HG03558 (cell line): Measurements from ENCODE around the gene UBE2S.
A peak's percentile ranks its signal among the peaks of the same experiment; 100 is the strongest.
"Not testable (repeated sequence)": the region's sequence is repeated elsewhere in the genome, so short reads cannot be mapped to it uniquely, and the experiment has no call there.

ENCODE experiments used
- ATAC-seq: cut with Tn5 transposase; IDR thresholded peaks from one replicate; pipeline ENCODE4 v1.9.1; 2021; ENCODE audit warnings: moderate number of reproducible peaks; ENCODE audit not compliant: unreplicated experiment; ENCODE audit errors: extremely low read depth

The UBE2S gene

DNA sequence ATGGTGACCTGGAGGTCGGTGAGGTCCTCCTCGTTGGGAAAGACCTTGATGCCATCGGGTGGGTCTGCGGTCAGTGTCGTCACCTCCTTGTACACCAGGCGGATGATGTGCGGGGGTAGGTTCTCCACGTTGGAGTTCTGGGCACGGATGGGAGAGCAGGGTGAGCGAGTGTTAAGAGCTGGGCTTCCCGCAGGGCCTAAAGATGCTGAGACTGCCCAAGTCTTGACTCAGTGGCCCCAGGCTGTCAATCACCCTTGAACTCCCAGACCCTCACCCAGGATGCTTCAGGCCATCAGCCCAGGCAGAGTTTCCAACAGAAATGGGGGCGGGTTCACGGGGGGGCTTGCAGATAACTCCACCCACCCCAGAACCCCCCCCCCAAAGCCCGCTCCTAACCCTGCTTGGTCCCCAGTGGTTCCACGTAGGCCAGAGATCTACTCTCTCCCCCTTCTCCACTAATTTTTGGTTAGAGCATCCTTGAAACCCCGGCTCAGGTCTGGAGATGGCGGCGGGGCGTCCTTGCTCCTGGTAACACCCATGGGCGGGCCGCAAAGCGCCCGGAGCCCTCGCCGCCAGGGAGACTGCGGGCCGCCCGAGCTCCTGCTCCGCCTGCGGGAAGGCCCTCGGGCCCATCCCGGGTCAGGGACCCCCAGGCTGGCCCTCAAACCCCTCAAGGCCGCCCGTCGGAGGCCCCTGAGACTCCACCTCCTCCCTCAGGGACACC lies 600 bp downstream of the UBE2S start:
- peak; percentile 9 for ATAC-seq

DNA sequence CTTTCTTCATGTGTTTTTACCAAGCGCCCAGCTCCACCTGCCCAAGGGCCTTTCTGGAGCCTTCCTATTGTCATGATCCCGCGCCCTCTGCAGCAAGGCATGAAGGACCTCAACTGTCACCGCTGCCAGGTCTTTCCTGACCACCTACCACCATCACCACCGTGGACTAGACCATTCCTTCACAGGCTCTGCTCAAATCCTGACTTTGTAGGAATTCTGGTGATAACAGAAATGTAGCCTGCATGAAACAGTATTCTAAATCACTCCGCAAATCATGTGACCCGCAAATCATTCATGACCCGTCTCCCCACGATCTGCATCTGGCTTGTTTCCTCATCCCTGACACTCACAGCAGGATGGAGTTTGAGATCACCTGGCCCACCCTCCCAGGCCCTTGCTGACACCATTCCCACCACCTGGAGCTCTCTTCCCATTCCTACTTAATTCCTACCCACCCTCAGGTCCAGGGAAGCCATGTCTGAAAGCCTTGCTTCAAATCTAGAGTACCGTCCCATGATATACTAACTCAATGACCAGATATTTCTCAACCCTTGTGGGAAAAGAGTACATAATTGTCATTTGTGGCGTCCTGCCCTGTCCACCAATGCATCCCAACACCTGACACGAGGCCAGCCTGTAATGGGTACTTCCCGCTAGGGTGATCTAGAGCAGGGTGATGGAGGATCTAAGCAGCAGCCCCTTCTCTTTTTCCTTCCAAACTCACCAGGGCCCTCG lies 1.3 kb downstream of the UBE2S start:
- no peak for ATAC-seq

DNA sequence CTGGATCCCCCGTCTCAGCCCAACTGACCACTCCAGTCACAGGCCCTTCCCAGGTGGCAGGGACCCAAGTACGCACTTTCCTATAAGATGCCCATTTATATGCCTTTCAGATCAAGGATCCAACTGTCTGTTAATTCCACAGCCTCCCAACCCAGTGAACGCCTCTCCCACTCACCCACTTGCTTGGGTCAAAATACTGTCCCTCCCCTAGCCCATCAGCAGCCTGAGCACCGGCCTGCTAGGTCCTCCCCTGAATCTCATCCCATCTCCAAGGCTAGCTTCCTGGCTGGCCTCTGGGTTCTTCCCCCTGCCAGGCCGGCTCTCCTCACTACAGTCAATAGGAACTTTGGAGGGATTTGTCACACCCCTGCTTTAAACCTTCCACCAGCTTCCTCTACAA lies 1.9 kb downstream of the UBE2S start:
- ATAC-seq, result no peak

DNA sequence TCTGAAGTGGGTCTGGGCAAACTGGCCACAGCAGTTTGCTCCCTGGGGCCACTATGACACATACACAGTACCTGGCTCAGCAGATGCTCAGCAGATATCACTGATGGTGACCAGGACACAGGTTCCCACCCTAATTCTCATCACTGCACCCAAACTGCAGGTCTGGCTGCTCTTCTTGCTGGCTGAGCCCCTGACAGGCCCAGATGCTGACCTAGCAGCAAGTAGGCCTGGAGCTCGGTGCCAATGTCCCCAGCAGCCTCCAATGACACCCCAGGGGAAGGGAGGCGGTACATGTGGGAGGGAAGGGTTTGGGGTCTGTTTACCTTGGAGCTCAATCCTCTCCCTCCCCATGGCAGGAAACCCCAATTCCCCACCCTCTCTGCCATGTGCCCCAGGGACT lies 5.1 kb downstream of the UBE2S start:
- no peak for ATAC-seq

DNA sequence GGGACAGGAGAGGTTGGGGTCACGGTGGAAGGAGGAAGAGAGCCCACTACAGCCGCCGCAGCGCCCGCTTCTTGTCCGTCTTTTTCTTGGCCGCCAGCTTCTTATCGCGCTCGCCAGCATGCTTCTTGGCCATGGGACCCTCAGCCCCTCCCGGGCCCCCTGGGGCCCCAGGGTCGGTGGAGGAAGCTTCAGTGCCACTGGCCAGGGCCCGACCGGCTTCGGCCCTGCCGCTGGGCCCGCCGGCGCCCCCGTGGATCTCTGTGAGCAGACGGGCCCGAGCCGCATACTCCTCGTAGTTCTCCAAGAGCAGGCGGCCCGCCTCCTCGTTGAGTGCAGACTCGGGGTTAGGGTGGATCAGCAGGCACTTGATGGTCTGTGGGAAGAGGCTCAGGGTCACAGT lies 6.2 kb downstream of the UBE2S start:
- ATAC-seq, result not testable (repeated sequence)

DNA sequence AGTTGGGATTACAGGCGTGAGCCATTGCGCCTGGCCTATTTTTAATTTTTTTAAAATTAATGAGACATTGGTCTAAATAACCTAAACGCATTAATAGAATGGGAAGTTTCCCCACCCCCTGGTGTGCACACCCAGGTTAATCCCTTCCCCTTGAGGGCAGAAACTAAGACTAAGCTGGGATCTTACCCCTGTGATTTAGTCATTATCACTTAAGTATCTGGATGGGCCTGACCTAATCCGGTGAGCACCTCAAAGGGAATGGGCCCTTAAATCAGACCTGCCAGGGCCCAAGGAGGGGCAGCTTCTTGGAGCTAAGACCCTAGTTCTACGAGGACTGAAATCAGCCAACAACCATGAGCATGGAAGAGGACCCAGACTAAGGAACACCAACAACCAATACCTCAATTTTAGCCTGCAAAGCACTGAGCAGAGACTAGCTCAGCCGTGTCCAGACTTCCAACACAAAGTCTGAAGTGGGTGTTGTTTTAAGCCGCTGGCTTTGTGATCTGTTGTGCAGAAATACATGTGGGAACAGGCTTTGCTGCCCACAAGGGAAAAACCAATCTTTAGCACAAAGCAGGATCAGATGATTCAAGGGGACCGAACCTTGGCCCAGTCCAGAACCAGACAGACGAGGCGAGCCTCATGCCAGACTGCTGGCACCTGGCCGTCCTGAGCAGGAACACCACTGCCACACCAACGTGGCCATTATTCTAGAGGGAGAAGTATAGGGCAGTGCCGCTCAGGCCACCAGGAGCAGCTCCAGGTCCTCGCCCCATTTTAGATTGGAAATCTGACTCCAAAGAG lies 7.1 kb downstream of the UBE2S start:
- no peak for ATAC-seq

DNA sequence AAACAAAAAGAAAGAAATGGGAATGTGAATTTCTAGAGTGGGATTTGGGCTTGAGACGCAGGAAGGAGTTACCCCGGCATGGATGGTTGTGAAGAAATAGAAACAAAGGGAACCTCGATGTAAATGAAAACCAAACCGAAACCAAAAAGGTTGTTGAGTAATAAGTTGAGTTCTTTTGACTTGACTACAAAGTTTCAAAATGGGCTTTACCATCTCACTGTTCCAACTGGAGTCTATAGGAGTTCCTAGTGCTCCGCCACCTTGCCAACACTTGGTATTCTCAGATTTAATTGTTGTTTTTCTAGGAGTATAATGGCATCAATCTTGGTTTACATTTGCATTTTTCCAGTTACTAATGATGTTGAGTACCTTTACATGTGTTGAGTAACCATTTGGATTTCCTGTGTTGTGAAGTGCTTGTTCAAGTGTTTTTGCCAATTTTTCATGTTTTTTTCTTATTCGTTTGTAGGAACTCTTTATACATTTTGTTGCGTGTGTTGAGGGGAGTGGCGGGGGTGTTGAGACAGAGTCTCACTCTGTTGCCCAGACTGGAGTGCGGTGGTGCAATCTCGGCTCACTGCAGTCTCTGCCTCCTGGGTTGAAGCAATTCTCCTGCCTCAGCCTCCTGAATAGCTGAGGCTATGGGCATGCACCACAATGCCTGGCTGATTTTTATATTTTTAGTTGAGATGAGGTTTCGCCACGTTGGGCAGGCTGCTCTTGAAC lies 9.2 kb downstream of the UBE2S start:
- no peak for ATAC-seq

DNA sequence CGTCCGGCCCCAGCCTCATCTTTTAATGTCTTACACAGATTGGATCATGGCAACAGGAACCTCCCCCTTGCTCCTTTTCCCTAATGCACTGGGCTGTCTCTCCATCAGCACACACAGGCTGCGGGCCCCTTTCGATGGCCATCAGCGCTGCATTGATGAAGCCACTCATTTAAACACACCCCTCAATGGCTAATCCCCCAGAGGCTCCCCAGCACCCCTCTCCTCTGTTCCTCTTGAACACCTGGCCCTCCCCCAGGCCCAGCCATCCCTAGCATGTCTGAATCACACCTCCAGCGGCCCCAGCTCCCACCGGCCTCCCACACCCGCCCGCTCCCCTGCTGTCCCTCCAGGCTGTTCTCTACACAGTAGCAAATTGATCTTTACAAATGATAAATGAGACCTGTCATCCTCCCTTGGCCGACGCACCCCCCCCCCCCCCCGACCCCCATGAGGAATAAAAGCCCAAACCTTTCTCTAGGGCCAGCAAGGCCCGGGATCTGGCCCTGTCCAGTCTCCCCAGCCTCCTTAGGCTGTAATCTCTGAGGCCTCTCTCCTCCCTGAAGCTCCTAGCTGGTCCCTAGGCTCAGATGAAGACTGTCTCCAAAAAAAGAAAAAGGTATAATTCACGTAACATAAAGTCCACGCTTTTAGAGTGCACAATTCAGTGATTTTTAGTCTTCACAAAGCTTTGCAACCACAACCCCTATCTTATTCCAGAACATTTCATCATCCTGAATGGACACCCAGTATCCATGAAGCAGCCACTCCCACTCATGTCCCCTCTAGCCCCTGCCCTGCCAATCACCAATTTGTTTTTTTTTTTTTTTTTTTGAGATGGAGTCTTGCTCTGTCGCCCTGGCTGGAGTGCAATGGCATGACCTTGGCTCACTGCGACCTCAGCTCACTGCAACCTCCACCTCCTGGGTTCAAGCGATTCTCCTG lies 14.5 kb downstream of the UBE2S start:
- ATAC-seq, result no peak

DNA sequence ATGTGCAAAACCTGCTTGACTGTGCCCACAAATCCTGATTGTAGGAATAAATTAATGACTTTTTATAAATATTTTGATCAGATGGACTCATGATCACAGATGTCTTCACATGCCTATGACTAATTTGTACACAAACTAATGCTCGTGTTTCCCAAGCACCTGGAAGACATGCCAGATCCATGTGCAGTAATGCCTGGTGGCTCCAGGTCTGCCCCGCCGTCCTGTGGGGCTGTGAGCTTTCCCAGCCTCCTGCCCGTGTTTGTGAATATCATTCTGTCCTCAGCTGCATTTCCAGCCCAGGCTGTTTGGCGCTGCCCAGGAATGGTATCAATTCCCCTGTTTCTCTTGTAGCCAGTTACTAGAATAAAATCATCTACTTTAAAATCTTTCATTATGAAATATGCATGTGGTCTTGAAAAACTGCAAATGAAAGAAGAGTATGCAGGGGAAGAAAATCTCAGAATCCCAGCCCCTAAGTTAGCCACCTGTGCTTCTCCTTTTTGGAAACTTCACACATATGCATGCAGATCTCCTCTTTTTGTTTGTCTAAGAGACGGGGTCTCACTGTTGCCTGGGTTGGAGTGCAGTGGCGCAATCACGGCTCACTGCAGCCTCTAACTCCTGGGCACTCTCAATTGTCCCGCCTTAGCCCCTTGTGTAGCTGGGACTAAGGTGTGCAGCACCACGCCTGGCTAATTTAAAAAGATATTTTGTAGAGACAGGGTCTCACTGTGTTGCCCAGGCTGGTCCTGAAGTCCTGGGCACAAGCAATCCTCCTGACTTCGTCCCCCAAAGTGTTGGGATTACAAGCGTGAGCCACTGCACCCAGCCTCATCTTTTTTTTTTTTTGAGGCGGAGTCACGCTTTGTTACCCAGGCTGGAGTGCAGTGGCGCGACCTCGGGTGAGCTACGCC lies 15.6 kb downstream of the UBE2S start:
- no peak for ATAC-seq

DNA sequence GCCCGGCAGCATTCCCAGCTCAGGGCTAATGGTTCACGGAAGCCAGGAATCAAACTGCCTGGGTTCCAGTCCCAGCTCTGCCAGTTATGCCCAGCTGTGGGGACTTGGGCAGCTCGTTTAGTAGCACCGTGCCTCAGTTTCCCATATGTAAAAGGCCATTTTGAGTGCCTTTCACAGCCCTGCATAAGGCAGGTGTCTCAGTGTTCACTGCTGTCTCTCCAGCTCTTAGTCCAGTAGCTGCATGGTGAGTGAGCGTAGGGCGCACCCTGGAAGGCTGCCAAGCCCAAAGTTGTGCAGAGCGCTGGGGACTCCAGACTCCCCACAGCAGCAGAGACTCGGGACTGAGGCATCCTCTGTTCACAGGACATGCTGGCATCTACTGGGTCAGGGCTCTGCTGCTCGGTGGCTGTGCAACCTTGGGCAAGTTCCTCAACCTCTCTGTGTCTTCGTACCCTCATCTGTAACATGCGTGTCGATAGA lies 16.4 kb downstream of the UBE2S start:
- ATAC-seq, result no peak

DNA sequence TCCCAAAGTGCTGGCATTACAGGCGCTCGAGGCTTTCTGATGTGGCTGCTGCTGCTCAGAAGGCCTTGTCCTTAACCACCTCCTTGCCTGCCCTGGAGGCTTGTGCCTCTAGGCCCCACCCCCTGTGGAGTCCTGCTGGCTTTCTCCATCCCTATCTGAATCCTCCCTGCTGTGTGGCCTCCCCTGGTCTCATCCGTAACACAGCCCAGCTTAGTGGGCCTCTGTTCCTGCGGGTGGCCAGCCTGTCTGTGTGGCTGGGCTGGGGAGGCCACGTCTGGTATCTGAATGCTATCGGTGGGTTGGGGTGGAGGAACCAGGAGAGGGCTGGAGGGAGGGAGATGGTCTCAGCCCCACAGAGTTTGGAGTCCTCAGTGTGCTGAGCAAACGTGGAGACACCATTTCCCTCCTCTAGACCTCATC lies 17.1 kb downstream of the UBE2S start:
- no peak for ATAC-seq

DNA sequence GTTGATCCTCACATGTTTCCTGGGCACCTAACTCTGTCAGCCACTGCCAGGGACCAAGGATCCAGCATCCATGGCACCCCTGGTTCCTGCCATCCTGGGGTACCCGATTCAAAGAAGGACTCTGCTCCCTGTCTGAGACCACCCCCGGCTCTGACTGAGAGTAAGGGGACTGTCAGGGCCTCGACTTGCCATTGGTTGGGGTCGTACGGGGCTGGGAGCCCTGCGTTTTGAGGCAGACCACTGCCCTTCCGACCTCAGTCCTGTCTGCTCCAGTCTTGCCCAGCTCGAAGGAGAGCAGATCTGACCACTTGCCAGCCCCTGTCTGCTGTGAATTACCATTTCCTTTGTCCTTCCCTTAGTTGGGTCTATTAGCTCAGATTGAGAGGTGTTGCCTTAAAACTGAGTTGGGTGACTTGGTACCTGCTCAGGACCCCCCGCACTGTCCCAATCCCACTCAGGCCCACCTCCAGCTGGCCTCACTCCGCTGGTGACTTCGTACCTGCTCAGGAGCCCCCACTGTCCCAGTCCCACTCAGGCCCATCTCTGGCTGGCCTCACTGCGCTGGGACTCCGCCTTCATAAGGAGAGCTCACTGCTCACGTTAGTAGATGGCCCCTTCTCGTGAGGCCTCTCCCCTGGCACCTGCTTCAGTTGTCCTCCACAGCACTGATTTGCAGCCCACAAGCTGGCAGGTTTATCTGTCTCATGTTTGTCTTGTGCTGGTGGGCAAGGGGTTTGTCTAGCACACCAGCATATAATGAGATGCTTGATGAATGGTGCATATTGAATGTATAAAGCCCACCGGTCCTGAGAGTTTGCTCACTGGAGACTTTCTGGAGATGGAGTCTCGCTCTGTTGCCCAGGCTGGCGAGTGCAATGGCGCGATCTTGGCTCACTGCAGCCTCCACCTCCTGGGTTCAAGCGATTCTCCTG lies 17.9 kb downstream of the UBE2S start:
- ATAC-seq, result no peak

DNA sequence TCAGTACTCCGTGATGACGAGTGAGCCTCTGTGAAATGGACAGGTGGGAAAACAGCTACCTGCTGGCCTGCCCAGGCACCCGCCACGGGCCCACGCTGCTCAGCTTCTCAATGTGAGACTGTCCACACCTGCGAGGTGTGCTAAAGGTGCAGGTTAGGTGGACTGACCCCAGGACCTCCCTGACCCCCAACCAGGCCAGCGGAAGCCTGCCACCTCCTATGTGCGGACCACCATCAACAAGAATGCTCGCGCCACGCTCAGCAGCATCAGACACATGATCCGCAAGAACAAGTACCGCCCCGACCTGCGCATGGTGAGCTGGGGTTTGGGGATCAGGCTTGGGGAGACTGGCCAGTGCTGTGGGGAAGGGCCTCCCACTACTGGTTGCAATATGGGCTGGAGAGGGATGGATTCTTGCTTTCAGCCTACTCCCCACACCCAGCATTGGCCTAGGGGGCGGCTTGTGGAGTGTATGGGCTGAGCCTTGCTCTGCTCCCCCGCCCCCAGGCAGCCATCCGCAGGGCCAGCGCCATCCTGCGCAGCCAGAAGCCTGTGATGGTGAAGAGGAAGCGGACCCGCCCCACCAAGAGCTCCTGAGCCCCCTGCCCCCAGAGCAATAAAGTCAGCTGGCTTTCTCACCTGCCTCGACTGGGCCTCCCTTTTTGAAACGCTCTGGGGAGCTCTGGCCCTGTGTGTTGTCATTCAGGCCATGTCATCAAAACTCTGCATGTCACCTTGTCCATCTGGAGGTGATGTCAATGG lies 19.7 kb downstream of the UBE2S start:
- ATAC-seq, result no peak

DNA sequence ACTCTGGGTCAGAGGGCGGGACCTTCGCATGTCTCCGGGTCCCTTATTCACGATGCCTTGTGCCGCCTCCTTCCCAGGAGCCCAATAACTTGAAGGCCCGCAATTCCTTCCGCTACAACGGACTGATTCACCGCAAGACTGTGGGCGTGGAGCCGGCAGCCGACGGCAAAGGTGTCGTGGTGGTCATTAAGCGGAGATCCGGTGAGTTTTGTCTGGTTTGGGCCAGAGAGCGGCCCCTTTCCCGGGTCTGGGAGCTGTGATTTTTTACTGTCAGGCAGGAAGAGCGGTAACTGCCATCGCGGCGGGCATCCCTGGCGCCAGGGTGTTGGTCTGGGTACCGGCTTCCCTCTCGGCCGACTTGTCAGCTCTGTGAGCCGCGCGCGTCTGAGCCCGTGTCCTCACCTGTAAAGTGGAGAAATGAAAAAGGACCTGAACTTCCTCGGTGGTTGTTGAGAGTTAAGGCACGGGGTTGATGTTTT lies 21.1 kb downstream of the UBE2S start:
- no peak for ATAC-seq

DNA sequence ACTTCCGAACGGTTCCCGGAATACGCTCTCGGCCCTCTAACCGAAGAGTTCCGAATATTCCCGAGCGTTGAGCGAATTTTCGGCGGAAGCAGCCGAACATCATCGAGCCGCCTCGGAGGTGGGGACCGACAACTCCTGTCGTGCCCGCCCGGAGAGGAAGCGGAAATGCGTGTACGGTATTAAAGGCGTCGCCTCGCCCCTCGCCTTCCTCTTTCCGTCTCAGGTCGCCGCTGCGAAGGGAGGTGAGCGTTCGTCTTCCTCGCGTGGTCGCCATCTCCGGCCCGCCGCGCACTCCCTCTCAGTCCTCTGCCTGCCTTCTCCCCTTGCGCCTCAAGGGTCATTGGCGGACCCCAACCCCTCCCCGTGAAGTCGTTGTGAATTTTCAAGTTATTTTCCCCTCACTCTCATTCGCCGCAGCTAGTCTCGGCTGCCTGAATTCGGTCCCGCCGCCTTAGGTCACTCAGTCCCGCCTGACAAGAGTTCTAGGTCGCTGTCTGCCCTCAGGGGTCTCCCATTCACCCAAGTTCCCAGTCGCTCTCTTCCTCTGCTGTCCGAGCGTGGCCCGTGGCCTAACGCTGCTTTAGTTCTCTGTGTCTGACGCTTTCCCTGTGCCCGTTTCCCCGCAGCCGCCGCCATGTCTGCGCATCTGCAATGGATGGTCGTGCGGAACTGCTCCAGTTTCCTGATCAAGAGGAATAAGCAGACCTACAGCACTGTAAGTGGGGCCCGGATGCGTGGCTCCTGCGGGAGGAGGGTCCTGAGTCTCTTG lies 21.7 kb downstream of the UBE2S start, which contains the start of gene RPL28:
Gene RPL28 (plus strand): TSS at position 209 of the 769 bp plus-strand sequence. CDS start 426 bp downstream, at position 635.
- peak; percentile 33 for ATAC-seq
